Pulmonary artery endothelial cell (primary cell): ENCODE data around the gene PLA2R1. TPM values are rescaled to one million over a fixed set of nuclear protein-coding genes. Genes with fewer than 3 reads are reported as not detected.
"Not testable (repeated sequence)": the region's sequence is repeated elsewhere in the genome, so short reads cannot be mapped to it uniquely, and the experiment has no call there.

Experiments used
- DNase-seq: peaks from one replicate; pipeline ENCODE4 v3.0.0-alpha.2; 2011; ENCODE audit warnings: low read depth, low spot score
- total RNA-seq: library from RNA; depleted of rRNA; stranded (reverse); fragments of >200 nt; gene quantifications from 2 replicates; pipeline ENCODE4 v1.2.3, GENCODE V29; 2014

Gene PLA2R1
- total RNA-seq, 1 donor from 2014 or later = 19.6 TPM

DNA sequence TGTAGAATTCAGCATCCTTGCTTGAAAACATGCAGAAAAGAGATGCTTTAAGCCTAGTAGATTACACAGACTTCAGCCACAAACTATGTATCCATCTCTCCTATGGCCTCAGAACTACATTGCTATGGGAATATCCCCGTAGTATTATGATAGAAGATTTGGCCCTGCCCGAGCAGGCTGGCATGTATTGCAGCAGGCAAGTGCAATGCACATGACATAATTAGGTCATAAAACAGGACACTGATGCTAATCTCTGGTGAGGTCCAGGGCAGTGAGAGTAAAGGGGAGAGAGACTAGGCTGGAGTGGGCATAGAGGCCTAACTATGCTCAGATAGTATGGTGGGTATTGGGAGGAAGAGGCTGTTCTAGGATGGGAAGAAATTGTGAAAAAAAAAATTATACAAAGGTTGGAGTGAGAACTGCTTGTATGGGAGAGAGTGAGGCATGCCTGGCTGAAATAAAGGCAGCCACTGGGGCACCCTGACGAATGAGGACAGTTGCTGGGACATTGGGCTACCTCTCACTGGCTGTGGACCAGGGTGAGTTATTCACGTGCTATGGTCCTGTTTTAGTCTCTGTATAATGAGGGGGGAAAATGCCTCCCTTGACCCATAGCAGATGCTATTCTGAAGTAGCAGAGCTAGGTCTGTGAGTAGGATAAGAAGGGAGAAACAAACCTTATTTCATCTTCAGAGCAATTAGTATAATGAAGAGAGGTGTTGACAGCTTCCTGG is 1.6 kb upstream of the PLA2R1 start:
- DNase-seq = no peak

DNA sequence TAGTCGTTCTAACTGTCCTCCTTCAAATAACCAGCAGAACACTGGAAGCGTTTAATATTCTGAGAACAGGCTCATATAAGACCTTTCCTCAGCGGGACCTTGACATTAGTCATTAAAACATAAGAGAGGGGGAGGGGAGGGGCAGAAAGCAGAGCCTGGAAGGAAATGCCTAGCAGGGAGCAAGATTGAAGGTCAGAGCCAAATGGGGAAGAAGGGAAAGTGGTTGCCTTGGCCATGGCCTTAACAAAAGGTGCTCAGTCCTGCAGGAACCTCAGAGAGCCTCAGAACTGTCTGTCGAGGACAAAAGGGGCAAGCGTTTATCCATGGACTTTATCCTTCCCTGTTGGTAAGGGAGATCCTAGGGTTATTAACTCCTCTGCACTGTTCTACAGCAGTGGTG is 856 bp upstream of the PLA2R1 start:
- DNase-seq = no peak

DNA sequence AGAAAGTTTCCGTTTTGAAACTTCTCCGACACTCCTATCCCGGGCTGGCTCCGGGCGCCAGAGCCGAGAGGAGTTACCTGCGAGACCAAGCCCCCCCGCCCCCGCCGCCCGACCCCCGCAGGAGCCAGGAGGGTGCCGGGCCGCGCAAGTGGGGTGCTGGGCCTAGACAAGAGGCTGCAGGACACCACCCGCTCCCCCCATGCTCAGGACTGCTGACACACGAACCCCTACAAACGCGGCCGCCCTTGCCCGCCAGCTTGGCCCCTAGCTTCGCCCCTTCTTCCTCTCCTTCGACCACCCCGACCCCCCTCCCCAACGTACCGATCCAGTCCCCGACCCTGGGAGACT is 497 bp downstream of the PLA2R1 start:
- DNase-seq = no peak

DNA sequence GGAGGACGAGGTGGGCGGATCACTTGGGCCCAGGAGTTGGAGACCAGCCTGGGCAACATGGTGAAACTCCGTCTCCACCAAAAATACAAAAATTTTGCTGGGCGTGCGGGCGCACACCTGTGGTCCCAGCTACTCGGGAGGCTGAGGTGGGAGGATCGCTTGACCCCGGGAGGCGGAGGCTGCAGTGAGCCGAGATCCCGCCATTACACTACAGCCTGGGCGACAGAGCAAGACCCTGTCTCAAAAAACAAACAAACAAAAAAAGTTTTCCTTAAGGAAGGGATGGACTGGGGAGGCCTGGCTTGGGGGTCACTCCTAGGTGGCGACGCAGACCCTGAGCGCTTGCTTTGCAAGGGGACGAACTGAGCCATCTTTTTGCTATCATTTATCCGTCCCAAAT is 882 bp downstream of the PLA2R1 start:
- DNase-seq = no peak

DNA sequence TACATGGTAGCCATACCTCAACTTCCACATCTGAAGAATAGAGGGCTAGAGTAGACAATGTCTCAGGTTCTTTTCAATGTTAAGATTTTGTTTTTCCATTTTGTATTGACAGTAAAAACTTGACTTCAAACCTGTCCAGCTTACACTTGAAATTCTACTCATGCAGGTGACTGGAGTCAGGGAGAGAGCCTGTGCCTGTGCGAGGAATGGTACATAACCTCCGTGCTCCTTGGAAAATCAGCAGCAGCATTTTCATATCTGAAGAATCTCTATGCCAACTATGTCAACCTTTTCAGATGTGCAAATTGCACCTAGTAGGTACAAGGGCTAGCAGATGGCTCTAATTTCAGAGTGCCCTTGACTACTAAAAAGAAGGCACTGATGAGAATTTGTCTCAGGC is 2.1 kb downstream of the PLA2R1 start:
- no peak for DNase-seq

DNA sequence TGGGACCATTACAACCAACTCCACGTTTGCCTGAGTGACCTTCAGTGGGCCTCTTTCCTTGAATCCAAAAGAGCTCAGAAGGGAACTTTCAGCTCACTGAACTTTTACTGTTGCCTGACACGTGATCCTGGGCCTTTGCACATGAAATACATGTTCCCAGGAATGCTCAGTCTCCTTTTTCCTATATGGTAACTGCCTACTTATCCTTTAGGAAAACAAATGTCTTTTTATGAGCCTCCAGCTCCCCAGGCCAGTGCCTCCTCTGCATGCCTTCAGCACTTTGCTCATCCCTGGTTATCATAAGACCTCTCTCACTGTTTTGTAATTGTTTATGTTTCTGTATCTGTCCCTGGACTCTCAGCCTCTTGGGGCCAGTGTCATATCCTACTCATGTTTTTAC is 5.1 kb downstream of the PLA2R1 start:
- DNase-seq = no peak

DNA sequence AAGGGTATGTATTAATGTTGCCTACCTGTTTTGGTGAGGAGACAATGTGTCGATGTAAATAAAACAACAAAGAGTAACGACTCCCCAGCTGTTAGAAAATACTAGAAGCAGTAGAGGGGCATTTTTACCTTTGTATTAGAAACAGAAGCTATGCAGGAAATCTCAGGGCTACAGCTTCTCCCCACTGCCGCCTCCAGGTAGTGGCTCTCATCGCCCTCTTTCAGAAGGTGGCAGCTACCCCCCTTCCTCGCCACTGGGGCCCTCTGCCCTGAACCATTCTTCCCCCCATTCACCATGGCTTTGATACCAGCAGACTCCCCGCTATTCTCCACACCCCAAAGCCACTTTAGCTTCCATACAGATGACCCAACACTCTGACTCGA is 6.7 kb downstream of the PLA2R1 start:
- DNase-seq = no peak

DNA sequence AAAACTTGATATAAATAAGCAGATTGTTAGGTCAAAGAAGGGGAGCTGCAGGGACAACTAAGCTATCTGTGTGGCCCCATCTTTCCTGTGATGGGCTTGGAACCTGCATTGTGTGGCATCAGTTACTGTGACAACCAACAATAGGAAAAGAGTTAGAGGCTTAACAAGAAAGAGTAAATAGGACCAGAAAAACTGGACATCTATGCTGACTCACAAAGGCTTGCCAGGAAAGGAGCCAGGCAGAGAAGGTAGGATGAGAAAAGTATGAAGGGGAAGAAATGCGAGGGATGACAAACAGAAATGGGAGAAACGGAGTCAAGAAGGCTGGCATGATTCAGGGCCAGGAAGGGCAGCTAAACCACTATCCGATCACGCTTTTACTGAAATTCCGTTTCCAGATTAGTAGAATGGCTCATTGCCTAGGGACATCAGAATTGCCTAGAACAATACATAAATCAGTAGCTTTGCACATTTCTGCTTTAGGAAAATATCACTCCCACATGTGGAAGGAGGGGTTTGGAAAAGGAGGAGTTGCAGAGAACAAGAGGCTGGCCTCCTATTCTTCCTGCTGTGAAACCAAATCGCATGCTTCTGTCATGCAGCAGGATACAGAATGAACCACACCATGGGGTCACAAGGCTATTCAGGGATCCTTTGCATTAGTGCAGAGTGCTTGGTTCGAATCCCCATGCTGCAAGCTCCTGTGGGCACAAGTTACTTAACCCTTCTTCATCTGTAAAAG is 7.3 kb downstream of the PLA2R1 start:
- DNase-seq = no peak

DNA sequence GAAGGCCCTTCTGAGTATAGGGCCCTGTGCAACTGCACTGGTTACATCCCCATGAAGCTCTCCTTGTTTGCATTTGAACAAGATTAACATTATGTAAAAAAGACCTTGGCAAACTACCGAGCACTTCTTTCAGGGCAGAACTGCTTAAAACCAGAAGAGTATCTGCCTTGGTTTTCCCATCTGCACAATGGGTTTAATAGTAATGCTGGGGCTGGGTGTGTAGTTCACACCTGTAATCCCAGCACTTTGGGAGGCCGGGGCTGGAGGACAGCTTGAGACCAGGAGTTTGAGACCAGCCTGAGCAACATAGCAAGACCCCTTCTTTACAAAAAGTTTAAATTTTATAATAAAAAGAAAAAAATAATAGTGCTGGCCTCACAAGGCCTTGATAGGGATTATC is 8.5 kb downstream of the PLA2R1 start:
- DNase-seq = no peak

DNA sequence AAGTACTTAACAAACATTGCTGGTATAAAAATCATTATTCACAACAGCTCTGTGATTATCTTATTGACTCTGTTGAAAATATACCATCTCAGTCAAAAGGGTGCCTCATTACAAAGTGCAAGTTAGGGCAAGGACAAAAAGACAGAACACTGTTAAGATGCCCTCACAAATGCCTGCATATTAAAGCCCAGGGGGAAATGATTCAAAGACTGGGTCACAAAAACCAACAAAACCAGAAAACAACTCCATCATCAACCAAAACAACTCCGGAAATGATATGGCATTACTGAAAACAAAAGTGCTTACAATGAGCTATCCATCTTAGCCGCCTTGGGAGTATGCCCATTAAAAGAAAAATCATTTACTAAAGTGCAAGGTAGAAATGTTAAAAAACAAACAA is 9.9 kb downstream of the PLA2R1 start:
- no peak for DNase-seq

DNA sequence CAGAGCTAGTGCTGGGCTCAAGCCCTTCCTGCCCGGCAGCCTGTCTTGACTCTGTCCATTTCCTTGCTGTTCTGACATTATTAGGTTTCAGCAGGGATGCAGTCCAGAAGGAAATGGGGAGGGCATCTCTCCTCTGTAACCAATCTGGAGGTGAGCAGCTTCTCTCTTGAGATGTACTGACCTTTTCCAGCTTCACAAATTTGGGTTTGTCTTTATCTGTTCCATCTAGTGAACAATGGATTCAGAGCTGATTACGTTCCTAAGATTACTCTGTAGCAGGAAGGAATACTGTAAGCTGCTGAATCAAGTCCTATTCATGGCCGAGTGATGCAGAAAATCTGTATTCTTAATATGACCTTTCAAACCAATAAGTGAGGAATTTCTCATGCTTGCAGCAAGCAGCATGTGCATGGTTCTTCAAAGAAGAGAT is 11.0 kb downstream of the PLA2R1 start:
- no peak for DNase-seq

DNA sequence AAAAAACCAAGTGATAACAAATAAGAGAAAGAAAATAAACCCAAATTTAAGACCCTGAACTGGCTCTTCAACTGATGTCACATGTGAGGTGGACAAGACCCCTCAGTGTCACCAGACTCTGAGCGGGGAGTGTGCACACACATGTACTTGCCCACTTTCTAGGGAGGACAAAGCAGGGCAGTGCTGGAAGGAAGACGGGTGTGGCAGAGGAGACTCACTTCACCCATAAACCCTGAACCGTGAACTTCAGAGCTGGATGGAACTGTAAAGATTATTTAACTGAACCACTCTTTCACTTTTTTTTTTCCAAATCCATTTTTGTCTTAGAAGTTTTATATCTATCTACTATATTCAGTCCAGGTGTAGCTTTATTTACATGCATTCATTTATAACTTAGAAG is 12.3 kb downstream of the PLA2R1 start:
- DNase-seq = no peak

DNA sequence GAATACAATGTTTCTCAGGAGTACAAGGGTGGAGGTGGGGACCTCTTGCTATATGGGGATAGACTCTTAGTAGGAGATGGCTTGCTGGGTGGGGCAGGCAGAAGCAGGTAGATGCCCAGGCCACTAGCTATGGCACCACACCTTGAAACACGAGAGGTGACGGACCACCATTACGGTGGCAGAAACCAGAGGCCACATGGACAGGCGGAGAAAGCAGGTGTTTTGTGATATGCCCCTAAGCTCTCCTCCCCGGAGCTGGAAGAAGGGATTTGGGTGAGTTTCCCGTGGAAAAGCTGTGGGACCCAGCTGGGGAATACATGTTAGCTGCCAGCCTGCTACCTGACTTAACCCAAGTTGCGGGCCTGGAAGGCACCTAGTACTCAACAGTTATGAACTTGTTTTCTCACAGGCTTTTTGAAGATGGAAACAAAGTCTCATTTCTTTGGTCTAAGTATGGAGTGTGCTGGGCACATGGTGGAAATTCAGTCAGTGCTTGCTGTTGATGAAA is 16.7 kb downstream of the PLA2R1 start:
- no peak for DNase-seq

DNA sequence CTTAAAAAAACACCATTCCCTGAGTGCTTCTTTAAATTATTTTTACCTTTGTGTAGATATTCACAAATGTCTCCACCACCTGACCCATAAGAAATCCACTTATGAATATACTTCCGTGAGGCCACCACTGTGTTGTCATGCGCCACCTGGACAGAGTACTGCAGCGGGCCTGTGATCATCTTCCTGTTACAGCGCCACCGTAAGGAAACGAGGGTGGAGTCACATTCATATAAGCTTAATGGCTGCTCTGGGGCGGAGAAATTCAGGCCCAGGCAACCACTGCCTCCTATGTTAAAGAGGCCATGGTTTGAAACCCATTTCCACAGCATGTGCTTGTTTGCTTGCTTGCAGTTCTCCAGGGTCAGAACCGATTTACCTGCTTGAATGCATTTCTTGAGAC is 17.7 kb downstream of the PLA2R1 start:
- no peak for DNase-seq

DNA sequence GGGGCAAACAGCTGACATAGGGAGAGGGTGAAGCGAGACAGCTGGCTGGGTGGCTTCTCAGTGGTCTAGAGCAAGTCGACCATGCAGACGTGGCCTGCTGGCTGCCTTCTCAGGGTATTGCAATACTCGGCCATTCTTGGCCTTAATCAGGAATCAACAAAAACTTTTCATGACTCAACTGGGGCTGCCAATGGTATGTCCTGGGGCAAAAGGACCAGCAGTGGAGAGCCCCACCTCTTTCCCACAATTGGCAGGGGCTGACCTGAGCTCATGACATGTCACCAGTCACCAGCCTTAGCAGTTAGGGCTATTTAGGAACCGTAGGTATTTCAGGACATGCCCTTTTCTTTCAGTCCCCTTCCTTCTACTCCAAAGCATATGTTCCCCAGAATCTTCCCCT is 19.1 kb downstream of the PLA2R1 start:
- DNase-seq = no peak

DNA sequence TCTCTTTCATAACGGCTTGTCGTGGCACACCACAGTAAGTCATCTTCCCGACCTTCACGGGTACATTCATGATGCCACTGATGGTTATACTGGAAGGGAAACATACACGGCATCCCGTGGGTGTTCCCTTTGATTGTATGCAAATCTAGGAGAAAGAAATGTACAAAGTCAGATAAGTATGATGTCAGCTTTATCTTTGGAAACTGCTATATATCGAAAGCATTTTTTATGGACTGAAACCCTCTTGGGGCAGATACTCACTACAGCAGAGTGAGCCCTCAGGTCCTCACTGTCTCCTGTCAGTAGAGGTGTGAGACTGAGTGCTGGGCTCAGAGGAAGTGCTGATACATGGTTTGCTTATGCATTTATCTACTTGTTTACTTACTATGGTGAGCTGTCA is 20.4 kb downstream of the PLA2R1 start:
- no peak for DNase-seq

DNA sequence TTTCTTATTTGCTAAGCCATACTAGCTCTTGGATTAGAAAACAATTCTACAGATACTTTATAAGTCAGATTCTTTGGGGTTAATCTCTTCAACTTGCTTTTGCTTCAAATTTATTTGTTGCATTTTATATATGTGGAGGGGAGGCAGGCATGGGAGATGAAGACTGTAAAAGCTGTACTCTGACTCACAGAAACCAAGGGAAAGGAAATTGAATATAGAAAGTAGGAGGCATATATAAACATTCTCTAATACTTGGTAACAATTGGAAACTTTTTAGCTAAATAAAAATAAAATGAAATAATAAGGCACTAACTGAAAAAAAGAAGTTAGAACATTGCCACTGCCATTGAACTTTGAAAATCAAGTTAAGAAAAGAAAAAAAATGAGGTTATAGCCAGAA is 21.3 kb downstream of the PLA2R1 start:
- DNase-seq = no peak

DNA sequence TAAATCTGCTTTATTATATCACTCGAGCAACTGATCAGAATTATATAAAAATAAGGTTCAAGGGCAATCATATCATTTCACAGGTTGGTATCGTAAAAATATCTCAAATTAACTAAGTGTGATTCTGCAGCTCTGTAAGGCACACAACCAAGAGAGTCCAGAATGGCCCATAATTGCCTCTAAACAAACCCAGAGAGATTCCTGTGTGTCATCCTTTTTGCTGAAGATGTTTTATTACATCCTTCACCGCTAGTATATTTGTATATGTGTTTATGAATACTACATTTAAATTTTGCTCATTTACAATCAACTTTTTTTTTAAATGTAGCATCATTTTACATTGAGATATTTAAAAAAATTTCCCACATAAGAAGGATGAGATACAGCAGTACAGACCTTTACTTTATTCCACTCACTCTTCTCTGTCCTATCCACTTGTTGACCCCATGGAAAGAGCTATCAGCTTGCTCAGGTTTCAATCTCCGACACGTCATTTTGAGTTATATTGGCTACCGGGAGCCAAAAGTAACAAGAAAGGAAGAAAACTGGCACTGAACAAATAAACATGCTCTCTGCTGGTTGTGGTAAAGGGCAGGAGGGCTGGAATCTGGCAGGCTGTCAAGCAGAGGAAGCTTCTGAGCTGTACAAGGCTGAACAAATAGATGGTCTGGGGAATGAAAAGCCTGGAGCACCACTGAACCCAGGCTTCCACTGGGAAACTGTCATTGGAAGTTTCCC is 23.1 kb downstream of the PLA2R1 start:
- peak; percentile 96 for DNase-seq

DNA sequence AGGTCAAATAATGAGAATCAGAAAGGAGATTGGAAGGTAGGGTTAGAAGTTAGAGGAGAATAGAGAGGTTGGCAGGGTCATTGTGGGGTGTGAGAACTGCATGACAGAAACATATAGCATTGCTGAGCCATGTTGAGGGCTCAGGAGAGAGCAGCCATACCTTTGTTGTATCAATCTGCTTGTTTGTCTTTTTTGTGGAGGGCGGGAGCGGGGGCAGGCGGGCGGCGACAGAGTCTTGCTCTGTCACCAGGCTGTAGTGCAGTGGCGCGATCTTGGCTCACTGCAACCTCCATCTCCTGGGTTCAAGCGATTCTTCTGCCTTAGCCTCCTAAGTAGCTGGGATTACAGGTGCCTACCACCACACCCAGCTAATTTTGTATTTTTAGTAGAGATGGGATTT is 23.8 kb downstream of the PLA2R1 start:
- not testable (repeated sequence) for DNase-seq

DNA sequence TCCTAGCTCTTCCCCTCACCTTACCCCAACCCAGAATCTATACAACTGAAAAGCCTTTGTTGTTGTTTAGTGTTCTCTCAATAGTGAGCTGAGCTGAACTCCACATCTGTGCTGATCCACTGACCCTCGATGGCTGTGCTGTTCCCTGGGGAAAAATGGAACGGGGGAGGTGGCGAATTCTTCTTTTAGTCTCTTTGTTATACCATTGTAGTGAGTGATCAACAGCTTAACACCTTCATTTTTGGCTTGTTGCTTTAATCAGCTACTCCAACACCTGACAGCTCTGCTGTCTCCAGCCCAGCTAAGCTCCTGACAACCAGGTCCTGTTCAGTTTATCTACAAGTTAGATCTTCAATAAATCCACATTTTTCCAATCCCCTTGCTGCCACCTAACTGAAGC is 25.7 kb downstream of the PLA2R1 start:
- no peak for DNase-seq

DNA sequence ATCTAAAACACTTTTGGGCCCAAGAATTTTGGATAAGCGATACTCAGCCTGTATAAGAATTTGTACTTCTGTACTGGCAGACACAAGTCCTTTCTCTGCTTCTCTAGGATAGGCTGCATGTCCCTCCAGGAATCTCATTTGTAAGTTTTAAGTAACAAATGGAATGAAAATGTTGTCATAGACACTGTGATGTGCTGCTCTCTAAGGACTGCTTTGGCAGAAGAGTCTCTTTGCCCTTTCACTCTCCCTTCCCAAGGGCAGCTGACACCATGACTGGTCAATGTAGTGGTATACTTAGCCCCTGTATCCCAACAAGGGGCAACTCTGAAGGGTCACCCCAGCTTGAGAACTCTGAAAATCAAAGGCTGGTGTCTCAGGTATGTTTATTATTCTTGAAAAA is 27.3 kb downstream of the PLA2R1 start:
- no peak for DNase-seq

DNA sequence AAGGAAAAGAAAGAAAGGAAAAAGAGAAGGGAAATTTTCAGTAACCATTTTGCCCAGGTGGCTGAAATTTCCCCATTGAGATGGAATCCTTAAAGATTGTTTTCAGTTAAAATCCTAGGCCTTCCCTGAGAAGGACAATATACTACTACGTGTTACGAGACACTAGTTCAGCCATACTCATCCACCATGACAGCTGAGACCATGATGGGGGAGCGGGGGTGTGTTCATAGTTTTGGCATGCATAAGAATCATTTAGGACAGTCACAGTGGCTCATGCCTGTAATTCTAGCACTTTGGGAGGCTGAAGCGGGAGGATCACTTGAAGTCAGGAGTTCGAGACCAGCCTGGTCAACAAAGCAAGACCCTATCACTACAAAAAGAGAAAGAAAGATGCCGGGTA is 28.0 kb downstream of the PLA2R1 start:
- no peak for DNase-seq
